HepG2 (cell line): ENCODE data around the gene CD9.
A peak's percentile ranks its signal among the peaks of the same experiment; 100 is the strongest.

Experiments used
- ATF7-NPFF ChIP-seq: sonication (generic); formaldehyde crosslinking; IDR thresholded peaks from 2 replicates; pipeline ENCODE4 v1.8.1; 2023; ENCODE audit warnings: mild to moderate bottlenecking, low read depth, missing genetic modification reagents, moderate library complexity
- CBX5 ChIP-seq: sonication (generic); formaldehyde crosslinking; IDR thresholded peaks from 2 replicates; pipeline ENCODE4 v1.4.0; 2020; ENCODE audit warnings: missing genetic modification reagents, borderline replicate concordance
- HDAC6 ChIP-seq: fragments of 200-600 bp; sonication (generic); IDR thresholded peaks from 2 replicates; pipeline ENCODE4 v1.7.0; 2017; ENCODE audit warnings: mild to moderate bottlenecking, antibody characterized with exemption, low read length, low read depth
- MAFG ChIP-seq: sonication (generic); formaldehyde crosslinking; IDR thresholded peaks from 2 replicates; pipeline ENCODE4 v1.5.1; 2020; ENCODE audit warnings: mild to moderate bottlenecking, missing genetic modification reagents
- POLR2A ChIP-seq, 2 experiments: IDR thresholded peaks; 2 replicates each; pipeline ENCODE4 v1.6.1; 2011; ENCODE audit warnings: low read depth in 2 of 2, low read length in 2 of 2, mild to moderate bottlenecking in 1 of 2, moderate library complexity in 1 of 2; ENCODE audit not compliant: insufficient read depth in 1 of 2
- TOPORS ChIP-seq: sonication (generic); formaldehyde crosslinking; IDR thresholded peaks from 2 replicates; pipeline ENCODE4 v1.8.0; 2023; ENCODE audit warnings: mild to moderate bottlenecking, missing genetic modification reagents
- ZNF549 ChIP-seq: sonication (generic); formaldehyde crosslinking; IDR thresholded peaks from 2 replicates; pipeline ENCODE4 v1.5.0; 2020; ENCODE audit warnings: missing genetic modification reagents
- TF ChIP-seq, protein P1 (sequence below), 2 experiments: IDR thresholded peaks; 2 replicates each; pipeline ENCODE4 v1.6.1; 2011 to 2012; ENCODE audit warnings: low read length in 2 of 2, borderline replicate concordance in 1 of 2, low read depth in 1 of 2, mild to moderate bottlenecking in 1 of 2, moderate library complexity in 1 of 2

DNA sequence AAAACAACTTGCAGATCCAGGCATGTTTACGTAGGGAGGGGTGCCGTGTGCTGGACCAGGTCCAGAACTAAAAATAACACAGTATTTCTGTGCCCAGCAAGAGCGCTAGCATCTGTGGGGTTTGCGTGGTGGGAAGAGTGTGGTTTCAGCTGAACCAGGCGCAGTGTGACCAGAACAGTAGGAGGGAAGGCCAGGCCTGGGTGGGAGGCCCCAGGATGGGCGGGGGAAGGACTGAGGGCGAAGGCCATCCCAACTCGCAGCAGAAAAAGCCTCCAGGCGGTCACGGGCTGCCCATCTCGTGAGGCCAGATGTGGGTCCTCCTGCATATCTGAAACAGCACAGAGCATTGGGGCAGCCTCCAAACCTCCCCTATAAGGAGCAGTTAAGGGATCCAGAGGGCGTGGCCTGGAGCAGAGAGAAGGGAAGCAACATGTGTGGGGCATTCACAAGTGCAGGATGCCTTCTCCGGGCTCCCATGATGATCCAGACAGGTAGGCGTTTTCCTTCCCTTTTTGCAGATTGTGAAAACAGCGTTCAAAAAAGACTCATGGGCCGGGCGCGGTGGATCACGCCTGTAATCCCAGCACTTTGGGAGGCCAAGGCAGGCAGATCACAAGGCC is 17.8 kb upstream of the CD9 start:
- TF ChIP-seq MAFG (CRISPR knock-in tag) = no peak
- TF ChIP-seq CBX5 (CRISPR knock-in tag) = no peak
- TF ChIP-seq POLR2A (IDR thresholded peaks at IDR 0.05; ENCODE audit: insufficient read depth in 1 of 2, low read depth in 2 of 2, low read length in 2 of 2) = peak; percentile 39 to 63; a peak in 3 of 4 replicates
- TF ChIP-seq, protein P1, sequence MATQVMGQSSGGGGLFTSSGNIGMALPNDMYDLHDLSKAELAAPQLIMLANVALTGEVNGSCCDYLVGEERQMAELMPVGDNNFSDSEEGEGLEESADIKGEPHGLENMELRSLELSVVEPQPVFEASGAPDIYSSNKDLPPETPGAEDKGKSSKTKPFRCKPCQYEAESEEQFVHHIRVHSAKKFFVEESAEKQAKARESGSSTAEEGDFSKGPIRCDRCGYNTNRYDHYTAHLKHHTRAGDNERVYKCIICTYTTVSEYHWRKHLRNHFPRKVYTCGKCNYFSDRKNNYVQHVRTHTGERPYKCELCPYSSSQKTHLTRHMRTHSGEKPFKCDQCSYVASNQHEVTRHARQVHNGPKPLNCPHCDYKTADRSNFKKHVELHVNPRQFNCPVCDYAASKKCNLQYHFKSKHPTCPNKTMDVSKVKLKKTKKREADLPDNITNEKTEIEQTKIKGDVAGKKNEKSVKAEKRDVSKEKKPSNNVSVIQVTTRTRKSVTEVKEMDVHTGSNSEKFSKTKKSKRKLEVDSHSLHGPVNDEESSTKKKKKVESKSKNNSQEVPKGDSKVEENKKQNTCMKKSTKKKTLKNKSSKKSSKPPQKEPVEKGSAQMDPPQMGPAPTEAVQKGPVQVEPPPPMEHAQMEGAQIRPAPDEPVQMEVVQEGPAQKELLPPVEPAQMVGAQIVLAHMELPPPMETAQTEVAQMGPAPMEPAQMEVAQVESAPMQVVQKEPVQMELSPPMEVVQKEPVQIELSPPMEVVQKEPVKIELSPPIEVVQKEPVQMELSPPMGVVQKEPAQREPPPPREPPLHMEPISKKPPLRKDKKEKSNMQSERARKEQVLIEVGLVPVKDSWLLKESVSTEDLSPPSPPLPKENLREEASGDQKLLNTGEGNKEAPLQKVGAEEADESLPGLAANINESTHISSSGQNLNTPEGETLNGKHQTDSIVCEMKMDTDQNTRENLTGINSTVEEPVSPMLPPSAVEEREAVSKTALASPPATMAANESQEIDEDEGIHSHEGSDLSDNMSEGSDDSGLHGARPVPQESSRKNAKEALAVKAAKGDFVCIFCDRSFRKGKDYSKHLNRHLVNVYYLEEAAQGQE (IDR thresholded peaks at IDR 0.05; ENCODE audit: borderline replicate concordance in 1 of 2, low read depth in 1 of 2, low read length in 2 of 2) = no peak
- TF ChIP-seq ATF7-NPFF (CRISPR knock-in tag) = no peak
- no peak for TF ChIP-seq TOPORS (CRISPR knock-in tag)
- TF ChIP-seq HDAC6 = no peak
- no peak for TF ChIP-seq ZNF549 (CRISPR knock-in tag)
